PC-9 (cell line): Measurements from ENCODE around the gene CCL11. TPM values are rescaled to one million over a fixed set of nuclear protein-coding genes. Genes with fewer than 3 reads are reported as not detected.

Experiments used
- BruUV-seq: library from RNA; stranded (reverse); fragments of 400-500 nt; replicated peaks from 2 replicates; lab custom pipeline; 2021; lab: Mats Ljungman, UMichigan
- CTCF ChIA-PET: fragments of 300-600 bp; sonication (Branson Sonifier 250); formaldehyde crosslinking; loops from one replicate; lab custom pipeline; 2022; ENCODE audit warnings: antibody characterized with exemption; lab: Charles Lee
- POLR2A ChIA-PET: fragments of 300-600 bp; sonication (Branson Sonifier 250); formaldehyde crosslinking; loops from one replicate; lab custom pipeline; 2022; ENCODE audit warnings: antibody characterized with exemption; ENCODE audit not compliant: unreplicated experiment; lab: Charles Lee
- DNase-seq, 2 experiments: peaks; one replicate each; pipeline versions ENCODE4 v3.0.0 to v3.0.0-alpha.2; 2015 to 2022; ENCODE audit warnings: mixed read lengths in 1 of 2
- H2AFZ ChIP-seq: fragments of 200-600 bp; sonication (generic); 2 replicates; pipeline ENCODE4 v1.8.1; 2017; ENCODE audit warnings: antibody characterized with exemption
- H3F3A ChIP-seq: fragments of 200-600 bp; sonication (generic); 2 replicates; pipeline ENCODE4 v1.8.1; 2017; ENCODE audit warnings: antibody characterized with exemption, mild to moderate bottlenecking, low read depth; ENCODE audit not compliant: insufficient read depth
- H3K27ac ChIP-seq: fragments of 200-600 bp; sonication (generic); 2 replicates; pipeline ENCODE4 v1.6.1; 2016; ENCODE audit warnings: mixed run types
- H3K27me3 ChIP-seq: fragments of 200-600 bp; sonication (generic); 2 replicates; pipeline ENCODE4 v1.6.1; 2016; ENCODE audit warnings: low read depth, mixed run types; ENCODE audit not compliant: insufficient read depth
- H3K36me3 ChIP-seq: fragments of 200-600 bp; sonication (generic); 2 replicates; pipeline ENCODE4 v1.6.1; 2016; ENCODE audit warnings: low read depth, mixed run types
- H3K4me1 ChIP-seq: fragments of 200-600 bp; sonication (generic); replicated peaks from 2 replicates; pipeline ENCODE4 v1.6.1; 2016; ENCODE audit warnings: mixed run types; ENCODE audit not compliant: insufficient read depth
- H3K4me2 ChIP-seq: fragments of 200-600 bp; sonication (generic); 2 replicates; pipeline ENCODE4 v1.6.1; 2017; ENCODE audit warnings: mixed run types
- H3K4me3 ChIP-seq: fragments of 200-600 bp; sonication (generic); 2 replicates; pipeline ENCODE4 v1.6.1; 2016; ENCODE audit warnings: mixed run types
- H3K79me2 ChIP-seq: fragments of 200-600 bp; sonication (generic); 2 replicates; pipeline ENCODE4 v1.6.1; 2017; ENCODE audit warnings: low read depth, mixed run types
- H3K9me2 ChIP-seq: fragments of 200-600 bp; sonication (generic); 2 replicates; pipeline ENCODE4 v1.8.1; 2017; ENCODE audit warnings: mild to moderate bottlenecking; ENCODE audit not compliant: insufficient read depth
- H3K9me3 ChIP-seq: fragments of 200-600 bp; sonication (generic); 2 replicates; pipeline ENCODE4 v1.8.1; 2016; ENCODE audit warnings: low read depth; ENCODE audit not compliant: insufficient read depth
- H4K20me1 ChIP-seq: fragments of 200-600 bp; sonication (generic); 2 replicates; pipeline ENCODE4 v1.8.1; 2017; ENCODE audit not compliant: insufficient read depth
- EZH2 ChIP-seq: fragments of 200-600 bp; sonication (generic); IDR thresholded peaks from 2 replicates; pipeline ENCODE4 v1.8.0; 2017; ENCODE audit warnings: antibody characterized with exemption, low read depth
- intact Hi-C: fragments of 100-400 bp; cut with micrococcal nuclease; formaldehyde crosslinking; loops from one replicate; pipeline ENCODE4 v1.10.0; 2022; ENCODE audit not compliant: unreplicated experiment
- total RNA-seq: library from RNA; stranded (reverse); gene quantifications from 2 replicates; pipeline ENCODE4 v1.2.3, GENCODE V29; 2021
- TF ChIP-seq, protein P1 (sequence below): fragments of 200-600 bp; sonication (generic); conservative IDR thresholded peaks from 2 replicates; pipeline ENCODE4 v1.6.1; 2017; ENCODE audit warnings: mixed run types, antibody characterized with exemption, mild to moderate bottlenecking, moderate library complexity

Gene CCL11
- total RNA-seq, 1 experiment from 2014 or later, result not detected

- intact Hi-C loops, result no loop called here
These were observed 15.3 kb downstream of the CCL11 start for GRCh38 chr17:34300652-34301370.

DNA sequence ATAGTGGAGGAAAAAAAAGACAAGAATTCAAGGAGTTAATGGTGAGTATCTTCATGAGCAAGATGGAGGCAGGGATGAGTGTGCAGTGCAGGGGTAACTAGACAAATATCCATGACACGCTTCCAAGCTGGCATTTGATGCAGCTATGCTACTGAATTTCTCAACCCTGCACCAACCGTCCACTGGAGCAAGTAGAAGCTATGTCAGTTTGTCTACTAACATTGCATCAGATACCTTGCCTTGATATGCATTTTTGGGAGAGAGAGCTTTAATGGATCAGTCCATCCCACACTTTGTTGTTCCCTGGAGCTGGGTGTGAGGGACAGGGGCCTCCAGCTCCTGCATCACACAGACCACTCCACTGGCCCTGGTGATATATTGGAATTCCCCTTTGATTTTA lies 16.4 kb downstream of the CCL11 start:
- H3K4me1 ChIP-seq, result no peaks in the 10 kb centered on the region
- no peak for TF ChIP-seq EZH2
- TF ChIP-seq, protein P1, sequence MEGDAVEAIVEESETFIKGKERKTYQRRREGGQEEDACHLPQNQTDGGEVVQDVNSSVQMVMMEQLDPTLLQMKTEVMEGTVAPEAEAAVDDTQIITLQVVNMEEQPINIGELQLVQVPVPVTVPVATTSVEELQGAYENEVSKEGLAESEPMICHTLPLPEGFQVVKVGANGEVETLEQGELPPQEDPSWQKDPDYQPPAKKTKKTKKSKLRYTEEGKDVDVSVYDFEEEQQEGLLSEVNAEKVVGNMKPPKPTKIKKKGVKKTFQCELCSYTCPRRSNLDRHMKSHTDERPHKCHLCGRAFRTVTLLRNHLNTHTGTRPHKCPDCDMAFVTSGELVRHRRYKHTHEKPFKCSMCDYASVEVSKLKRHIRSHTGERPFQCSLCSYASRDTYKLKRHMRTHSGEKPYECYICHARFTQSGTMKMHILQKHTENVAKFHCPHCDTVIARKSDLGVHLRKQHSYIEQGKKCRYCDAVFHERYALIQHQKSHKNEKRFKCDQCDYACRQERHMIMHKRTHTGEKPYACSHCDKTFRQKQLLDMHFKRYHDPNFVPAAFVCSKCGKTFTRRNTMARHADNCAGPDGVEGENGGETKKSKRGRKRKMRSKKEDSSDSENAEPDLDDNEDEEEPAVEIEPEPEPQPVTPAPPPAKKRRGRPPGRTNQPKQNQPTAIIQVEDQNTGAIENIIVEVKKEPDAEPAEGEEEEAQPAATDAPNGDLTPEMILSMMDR, result no peak
- intact Hi-C loops, result no loop called here
- no peaks in the 10 kb centered on the region for H3K9me3 ChIP-seq
- no peak overlapping the region for H2AFZ ChIP-seq
- no peaks in the 10 kb centered on the region for H4K20me1 ChIP-seq
- no peak overlapping the region for H3K27ac ChIP-seq
- H3K4me3 ChIP-seq, result no peak overlapping the region
- H3F3A ChIP-seq, result no peaks in the 10 kb centered on the region
- no peak for DNase-seq
- no peaks in the 10 kb centered on the region for H3K79me2 ChIP-seq
- peaks cover 40% of the 10 kb centered on the region for H3K27me3 ChIP-seq
- ChIA-PET POLR2A (no interaction called here), CTCF (no interaction called here)
- H3K36me3 ChIP-seq, result no peaks in the 10 kb centered on the region
- BruUV-seq, result no TSS peak
- no peak overlapping the region for H3K4me2 ChIP-seq
- no peaks in the 10 kb centered on the region for H3K9me2 ChIP-seq

More at GRCh38 chr17:34300652-34301370, 15.3 kb downstream of the CCL11 start:
- Histone ChIP-seq H4K20me1 (no peaks in the 10 kb centered on the region), H3K79me2 (no peaks in the 10 kb centered on the region), H3K9me3 (no peaks in the 10 kb centered on the region), H3K4me3 (no peak overlapping the region), H3K27ac (no peak overlapping the region), H3K9me2 (no peaks in the 10 kb centered on the region), H2AFZ (no peak overlapping the region), H3K36me3 (no peaks in the 10 kb centered on the region), H3K4me2 (no peak overlapping the region), H3F3A (no peaks in the 10 kb centered on the region), H3K4me1 (no peaks in the 10 kb centered on the region), H3K27me3 (peaks cover 29% of the 10 kb centered on the region)
- no TSS peak for BruUV-seq
- ChIA-PET CTCF (no interaction called here), POLR2A (no interaction called here)
- no peak for DNase-seq
- no peak for TF ChIP-seq EZH2
- TF ChIP-seq, protein P1, result no peak

DNA sequence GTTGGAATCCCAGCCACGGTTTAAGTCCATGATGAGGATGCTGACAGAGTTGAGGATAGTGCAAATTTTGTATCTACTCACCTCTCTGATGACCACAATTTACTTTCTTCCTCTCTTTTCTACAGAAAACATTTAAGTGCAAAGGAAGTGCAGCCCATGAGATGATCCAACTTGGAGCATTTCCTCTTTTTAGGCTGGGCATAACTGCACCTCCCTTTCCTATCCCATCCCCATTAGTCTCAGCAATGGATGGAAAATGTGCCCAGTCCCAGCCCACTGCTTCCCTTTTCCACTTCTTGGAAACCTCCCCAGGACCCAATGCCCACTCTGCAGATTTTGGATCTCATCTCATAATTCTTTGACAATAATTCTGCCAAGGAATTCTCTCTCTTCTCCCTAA lies 17.1 kb downstream of the CCL11 start:
- no peaks in the 10 kb centered on the region for H3K9me2 ChIP-seq
- H3K4me2 ChIP-seq, result no peak overlapping the region
- H4K20me1 ChIP-seq, result no peaks in the 10 kb centered on the region
- H3K4me1 ChIP-seq, result no peaks in the 10 kb centered on the region
- H3K36me3 ChIP-seq, result no peaks in the 10 kb centered on the region
- POLR2A ChIA-PET, result no interaction called here
- intact Hi-C loops, result no loop called here
- no peaks in the 10 kb centered on the region for H3K9me3 ChIP-seq
- CTCF ChIA-PET, result no interaction called here
- no peak overlapping the region for H3K4me3 ChIP-seq
- H3F3A ChIP-seq, result no peaks in the 10 kb centered on the region
- no peak for DNase-seq
- no peak overlapping the region for H2AFZ ChIP-seq
- no TSS peak for BruUV-seq
- no peak overlapping the region for H3K27ac ChIP-seq
- TF ChIP-seq, protein P1, result no peak
- no peak for TF ChIP-seq EZH2
- H3K27me3 ChIP-seq, result peaks cover 42% of the 10 kb centered on the region
- no peaks in the 10 kb centered on the region for H3K79me2 ChIP-seq
